Activated CD8-positive, alpha-beta T cell treated with anti-CD3 and anti-CD28 coated beads for 36 hours (primary cell): ENCODE results near the gene ZNF354C. TPM values are rescaled to one million over a fixed set of nuclear protein-coding genes. Genes with fewer than 3 reads are reported as not detected.

ENCODE experiments used
- ATAC-seq: fragments of 200-7000 bp; cut with Tn5 transposase; one replicate; pipeline ENCODE4 v1.10.0; 2021; ENCODE audit warnings: mild to moderate bottlenecking, moderate library complexity
- CTCF ChIA-PET: fragments of 350-600 bp; sonication (Branson Sonifier 250); formaldehyde crosslinking; loops from one replicate; lab custom pipeline; 2021; ENCODE audit warnings: antibody characterized with exemption; lab: Charles Lee
- POLR2A ChIA-PET: fragments of 350-600 bp; sonication (Branson Sonifier 250); formaldehyde crosslinking; loops from one replicate; lab custom pipeline; 2021; ENCODE audit warnings: antibody characterized with exemption; lab: Charles Lee
- DNase-seq: peaks from one replicate; pipeline ENCODE4 v3.0.0-alpha.2; 2020
- H3K27ac Mint-ChIP-seq: one replicate; pipeline ENCODE4 v1.8.0; 2021; ENCODE audit warnings: mild to moderate bottlenecking, mixed read lengths
- H3K27me3 Mint-ChIP-seq: one replicate; pipeline ENCODE4 v1.8.0; 2021; ENCODE audit warnings: mixed read lengths
- H3K36me3 Mint-ChIP-seq: one replicate; pipeline ENCODE4 v1.8.0; 2021; ENCODE audit warnings: low read depth, mixed read lengths
- H3K4me1 Mint-ChIP-seq: one replicate; pipeline ENCODE4 v1.8.0; 2021; ENCODE audit warnings: low read depth, mixed read lengths
- H3K4me3 Mint-ChIP-seq: one replicate; pipeline ENCODE4 v1.8.0; 2021; ENCODE audit warnings: mild to moderate bottlenecking, moderate library complexity, mixed read lengths
- H3K9me3 Mint-ChIP-seq: one replicate; pipeline ENCODE4 v1.8.0; 2021; ENCODE audit warnings: mixed read lengths
- CTCF ChIP-seq: fragments of 200-600 bp; IDR thresholded peaks from one replicate; pipeline ENCODE4 v1.8.0; 2022; ENCODE audit warnings: antibody characterized with exemption, mild to moderate bottlenecking
- intact Hi-C: fragments of 100-400 bp; cut with micrococcal nuclease; formaldehyde crosslinking; loops from one replicate; pipeline ENCODE4 v1.10.0; 2022
- total RNA-seq, 2 experiments: library from RNA; stranded (reverse); gene quantifications; one replicate each; pipeline ENCODE4 v1.2.3, GENCODE V29; 2021

ZNF354C gene
- total RNA-seq, 2 experiments from 2014 or later, result 7.0 to 7.4 TPM

- no peak for TF ChIP-seq CTCF
- intact Hi-C loops, result no loop called here
- no peak overlapping the region for H3K4me3 Mint-ChIP-seq
- H3K36me3 Mint-ChIP-seq, result no peaks in the 10 kb centered on the region
- H3K27ac Mint-ChIP-seq, result no peak overlapping the region
- DNase-seq, result no peak
- CTCF ChIA-PET, result no interaction called here
- POLR2A ChIA-PET, result no interaction called here
- no peaks in the 10 kb centered on the region for H3K9me3 Mint-ChIP-seq
- H3K4me1 Mint-ChIP-seq, result no peaks in the 10 kb centered on the region
- no peaks in the 10 kb centered on the region for H3K27me3 Mint-ChIP-seq
- ATAC-seq, result no peak
Measured at GRCh38 chr5:179124853-179125788, 64.9 kb downstream of the ZNF354C start.

- H3K4me1 Mint-ChIP-seq, result no peaks in the 10 kb centered on the region
- POLR2A ChIA-PET, result no interaction called here
- CTCF ChIA-PET, result no interaction called here
- no peak overlapping the region for H3K4me3 Mint-ChIP-seq
- intact Hi-C loops, result no loop called here
- DNase-seq (no peak), ATAC-seq (no peak)
- no peak for TF ChIP-seq CTCF
- no peak overlapping the region for H3K27ac Mint-ChIP-seq
- no peaks in the 10 kb centered on the region for H3K9me3 Mint-ChIP-seq
- H3K27me3 Mint-ChIP-seq, result no peaks in the 10 kb centered on the region
- H3K36me3 Mint-ChIP-seq, result no peaks in the 10 kb centered on the region
Measured at GRCh38 chr5:179125789-179126505, 65.8 kb downstream of the ZNF354C start.

- POLR2A ChIA-PET, result no interaction called here
- no peaks in the 10 kb centered on the region for H3K36me3 Mint-ChIP-seq
- CTCF ChIA-PET, result no interaction called here
Measured at GRCh38 chr5:179126506-179126991, 66.4 kb downstream of the ZNF354C start.

GRCh38 chr5:179127136-179128040 lies 67.2 kb downstream of the ZNF354C start:
- no peak for DNase-seq
- Mint-ChIP-seq H3K4me1 (no peaks in the 10 kb centered on the region), H3K9me3 (no peaks in the 10 kb centered on the region), H3K4me3 (no peak overlapping the region), H3K36me3 (no peaks in the 10 kb centered on the region), H3K27me3 (no peaks in the 10 kb centered on the region), H3K27ac (no peak overlapping the region)
- ATAC-seq, result no peak
- intact Hi-C loops, result no loop called here
- TF ChIP-seq CTCF, result no peak
- POLR2A ChIA-PET, result no interaction called here
- CTCF ChIA-PET, result no interaction called here

More at GRCh38 chr5:179126506-179126991, 66.4 kb downstream of the ZNF354C start:
- no peak for TF ChIP-seq CTCF
- intact Hi-C loops, result no loop called here
- Mint-ChIP-seq H3K27ac (no peak overlapping the region), H3K9me3 (no peaks in the 10 kb centered on the region), H3K4me3 (no peak overlapping the region), H3K27me3 (no peaks in the 10 kb centered on the region), H3K4me1 (no peaks in the 10 kb centered on the region)
- ATAC-seq (no peak), DNase-seq (no peak)
